Heart left ventricle (tissue), 16 donors: ENCODE data around the gene SH3RF3. TPM values are rescaled to one million over a fixed set of nuclear protein-coding genes. Genes with fewer than 3 reads are reported as not detected.

ENCODE experiments used
- ATAC-seq, 4 donors: fragments of 200-7000 bp; cut with Tn5 transposase; one replicate each; pipeline ENCODE4 v1.9.1; 2020 to 2022; ENCODE audit warnings: moderate library complexity in 4 of 4, mild to moderate bottlenecking in 3 of 4, moderate number of reproducible peaks in 1 of 4
- DNase-seq, 5 donors: peaks; one replicate each; pipeline ENCODE4 v3.0.0-alpha.2; 2020
- H3K27ac ChIP-seq, 12 donors: fragments of 200-600 bp; sonication (generic) in 4 of 12; one replicate each; pipeline versions ENCODE4 v1.5.0 to v1.8.0; 2016 to 2022; ENCODE audit warnings: mild to moderate bottlenecking in 2 of 12
- H3K27me3 ChIP-seq, 9 donors: fragments of 200-600 bp; sonication (generic) in 2 of 9; one replicate each; pipeline versions ENCODE4 v1.5.1 to v1.8.0; 2016 to 2022; ENCODE audit warnings: mild to moderate bottlenecking in 3 of 9
- H3K36me3 ChIP-seq, 9 donors: fragments of 200-600 bp; sonication (generic) in 2 of 9; one replicate each; pipeline versions ENCODE4 v1.5.0 to v1.8.0; 2018 to 2022; ENCODE audit warnings: mild to moderate bottlenecking in 2 of 9
- H3K4me1 ChIP-seq, 12 donors: fragments of 200-600 bp; sonication (generic) in 4 of 12; one replicate each; pipeline versions ENCODE4 v1.5.0 to v1.8.0; 2016 to 2022; ENCODE audit warnings: mild to moderate bottlenecking in 3 of 12
- H3K4me3 ChIP-seq, 12 donors: fragments of 200-600 bp; sonication (generic) in 4 of 12; one replicate each; pipeline versions ENCODE4 v1.5.0 to v1.8.0; 2017 to 2022; ENCODE audit warnings: mild to moderate bottlenecking in 9 of 12, moderate library complexity in 4 of 12
- H3K9me3 ChIP-seq, 12 donors: fragments of 200-600 bp; sonication (generic) in 4 of 12; one replicate each; pipeline versions ENCODE4 v1.5.0 to v1.8.0; 2016 to 2022; ENCODE audit warnings: mild to moderate bottlenecking in 1 of 12
- CTCF ChIP-seq, 12 donors: fragments of 200-600 bp; sonication (generic) in 4 of 12; IDR thresholded peaks; one replicate each; pipeline versions ENCODE4 v1.5.0 to v1.8.0; 2018 to 2022; ENCODE audit warnings: antibody characterized with exemption in 12 of 12, mild to moderate bottlenecking in 5 of 12
- POLR2A ChIP-seq, 2 donors: fragments of 450-650 bp; IDR thresholded peaks; one replicate each; pipeline ENCODE4 v1.6.1; 2017; ENCODE audit warnings: antibody characterized with exemption in 2 of 2, mild to moderate bottlenecking in 2 of 2, moderate library complexity in 2 of 2
- WGBS, 4 donors: extraction: QIAGEN DNeasy Blood & Tissue Kit in 2 of 4; methylation state at CpG; one replicate each; pipeline versions ENCODE4 v1.1.5 to v1.1.7; 2013 to 2018; 5-methylcytosine and 5-hydroxymethylcytosine counted together
- intact Hi-C, 10 donors: fragments of 100-400 bp; cut with DNase I; formaldehyde crosslinking; loops; one replicate each; pipeline versions ENCODE4 v1.11.1 to v1.14.2; 2022
- polyA plus RNA-seq, 2 donors: library from polyadenylated mRNA; stranded (reverse); fragments of 200-250 nt; gene quantifications; one replicate each; pipeline ENCODE4 v1.2.3, GENCODE V29; 2013
- total RNA-seq, 9 donors: library from RNA; depleted of rRNA in 2 of 9; stranded (reverse); fragments of >200 nt in 2 of 9; fragmentation: NEBNext Ultra II Directional in 3 of 9; extraction: Animal tissue kit (Norgen Biotek cat#: 25700) in 3 of 9; gene quantifications; one replicate each; pipeline versions ENCODE4 v1.1.0 to v1.2.4, GENCODE V29; 2016 to 2023
- donor health status: ischemic (EF 13 %, LVEDD 7.1; RV severe dilation, severe dysfunction).
- donor health status: healthy with polysubstance abuse.
- donor health status: DM: no; HTN: yes; CAD: no.
- donor health status: DM: no; HTN: no; CAD: no.
- donor health status: ischemic (EF 25% LVEDD 6.9; RV normal size, moderate dysfunction).
- donor health status: ischemic (EF 25% LVEDD 5.7; RV mildly dilated, moderate dysfunction).
- donor health status: healthy.
- donor health status: DM: yes; HTN: yes; CAD: no.
- donor health status: ischemic (EF 35%, LVEDD 5.7; RV mildly dilated, moderate dysfunction).
- donor health status: nonischemic (EF 11% LVEDD 7.7; RV severe dilation, severe dysfunction).
- donor health status: DM: yes; HTN: yes; CAD: no.
- donor health status: PGD.
- donor health status: ischemic (EF 29% LVEDD 5.4; RV normal size, mild dysfunction).
- donor health status: nonischemic (EF 23%, LVEDD 6.1; RV moderate dilation, normal function).

Gene SH3RF3
- total and polyA plus RNA-seq, 11 donors: 5.2 to 15.7 (median 7.9) TPM

DNA sequence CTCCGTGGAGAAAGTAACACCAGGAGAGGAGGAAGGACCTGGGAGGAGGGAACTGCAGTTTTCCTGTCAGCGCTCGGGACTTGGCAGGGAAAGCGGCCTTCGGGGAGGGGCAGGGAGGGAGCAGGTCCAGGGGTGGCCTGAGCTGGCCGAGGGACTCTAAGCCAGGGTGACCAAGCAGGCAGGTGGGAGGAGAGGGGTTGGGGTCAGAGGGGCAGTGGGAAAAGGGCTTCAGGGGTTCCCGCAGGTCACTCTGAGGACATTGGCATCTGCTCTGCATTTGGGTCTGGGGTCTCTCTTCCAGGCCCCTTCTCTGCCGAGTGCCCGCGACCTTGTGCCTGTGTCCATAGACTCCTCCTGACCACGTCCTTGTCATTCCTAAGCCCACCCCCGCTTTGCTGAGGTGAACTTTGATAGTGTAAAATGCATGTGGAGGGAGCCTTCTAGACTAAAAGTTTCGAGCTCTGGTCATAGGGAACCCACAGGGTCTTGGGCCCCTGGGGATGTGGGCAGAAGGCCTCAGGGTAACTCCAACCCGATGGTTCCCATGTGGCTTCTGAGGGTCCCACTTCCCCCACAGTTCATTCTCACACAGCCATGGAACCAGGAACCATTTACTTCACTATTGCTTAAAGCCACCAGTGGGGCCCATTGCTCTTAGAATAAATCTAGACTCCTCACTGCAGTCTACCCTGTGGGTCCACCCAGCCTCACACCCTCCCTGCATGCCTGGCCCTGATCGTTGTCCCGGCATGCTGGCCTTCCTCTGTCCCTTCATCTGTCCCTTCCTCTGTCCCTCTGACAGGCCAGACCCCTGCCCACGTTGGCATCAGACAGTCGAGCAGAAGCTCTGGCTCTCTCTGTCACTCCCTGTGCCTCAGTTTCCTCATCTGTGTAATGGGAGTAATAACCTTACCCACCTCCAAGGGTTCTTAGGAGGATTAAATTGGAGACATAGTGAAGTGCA, 255.6 kb downstream of the SH3RF3 start:
- Histone ChIP-seq H3K4me1 (peaks cover 7 to 40% (median 26%) of the 10 kb centered on the region in 12 donors), H3K36me3 (no peaks in the 10 kb centered on the region), H3K4me3 (no peak overlapping the region), H3K9me3 (no peaks in the 10 kb centered on the region), H3K27me3 (no peaks in the 10 kb centered on the region), H3K27ac (peak overlapping the region in 1 of 12 donors; percentile 66)
- DNase-seq: peak; percentile 33 to 61 (median 45)
- WGBS, 4 donors: 65 to 72% (median 68%) methylated on average over 18 of the region's 18 CpGs
- TF ChIP-seq POLR2A (IDR thresholded peaks at IDR 0.05): no peak
- no peak for TF ChIP-seq CTCF (IDR thresholded peaks at IDR 0.05)
- peak; percentile 21 to 63 (median 55) for ATAC-seq
- intact Hi-C loops: loop anchor here in 2 of 10 donors (5.0 kb wide), 1 partner anchor 62 kb away; no protein-coding TSS in a partner anchor

DNA sequence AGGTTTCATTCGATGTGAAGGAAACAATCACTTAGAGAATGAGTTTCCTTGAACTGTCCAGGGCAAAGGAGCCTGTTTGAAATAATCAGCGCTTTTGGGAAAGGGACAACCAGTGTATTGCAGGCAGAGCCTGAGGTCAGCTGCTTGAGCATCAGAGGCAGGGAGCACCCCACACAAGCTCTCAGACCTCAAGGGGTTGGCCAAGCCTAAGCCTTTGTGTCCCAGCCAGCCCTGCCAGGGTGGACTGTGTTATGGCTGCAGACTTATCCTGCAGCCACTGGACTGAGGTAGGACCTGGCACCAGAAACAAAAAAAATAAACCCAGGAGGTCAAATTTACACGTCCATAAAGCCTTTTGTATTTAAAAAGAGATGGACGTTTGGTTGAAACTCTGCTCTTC, 256.5 kb downstream of the SH3RF3 start:
- intact Hi-C loops: no loop called here
- ATAC-seq: no peak
- Histone ChIP-seq H3K4me1 (peaks cover 7 to 40% (median 26%) of the 10 kb centered on the region in 12 donors), H3K27ac (no peak overlapping the region), H3K27me3 (no peaks in the 10 kb centered on the region), H3K9me3 (no peaks in the 10 kb centered on the region), H3K36me3 (no peaks in the 10 kb centered on the region), H3K4me3 (no peak overlapping the region)
- peak in 2 of 5 donors; percentile 13 to 32 for DNase-seq
- TF ChIP-seq POLR2A (IDR thresholded peaks at IDR 0.05) (no peak), CTCF (IDR thresholded peaks at IDR 0.05) (no peak)
- WGBS, 4 donors: 69 to 91% (median 76%) methylated on average over 4 of the region's 4 CpGs

DNA sequence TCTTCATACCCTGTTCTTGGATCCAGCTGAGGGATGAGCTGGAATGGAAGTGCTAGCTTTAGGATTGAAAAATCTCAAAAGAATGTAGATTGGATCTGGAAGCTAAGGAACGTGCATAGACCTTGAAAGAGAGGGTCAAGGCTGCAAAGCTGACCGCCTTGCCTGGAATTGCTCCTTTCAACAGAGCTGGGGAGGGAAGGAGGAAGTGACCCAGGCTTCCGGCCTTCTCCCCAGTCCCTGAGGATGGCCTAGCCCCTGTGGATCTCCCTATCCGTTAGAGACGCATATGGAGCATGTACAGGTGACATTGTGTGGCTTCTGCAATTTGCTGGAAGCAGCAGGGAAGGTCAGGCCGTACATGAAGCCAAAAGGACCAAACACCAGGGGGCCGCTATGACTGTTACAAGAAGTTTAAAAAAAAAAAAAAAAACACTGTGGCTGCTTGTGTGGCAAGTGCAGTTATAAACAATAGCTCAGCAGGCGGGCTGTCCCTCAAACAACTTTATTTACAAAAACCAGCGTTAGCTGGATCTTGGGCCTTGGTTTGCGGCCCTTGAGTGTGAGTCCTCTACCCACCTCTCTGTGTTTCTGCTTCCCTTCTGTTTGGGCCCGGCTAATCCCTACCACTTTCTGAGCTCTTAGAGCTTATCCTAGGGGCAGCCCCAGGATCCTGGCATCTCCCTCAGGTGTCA, 257.1 kb downstream of the SH3RF3 start:
- TF ChIP-seq CTCF (IDR thresholded peaks at IDR 0.05) (no peak), POLR2A (IDR thresholded peaks at IDR 0.05) (no peak)

More for the DNA sequence above, 257.1 kb downstream of the SH3RF3 start:
- DNase-seq (peak in 3 of 5 donors; percentile 10 to 19 (median 11)), ATAC-seq (no peak)
- Histone ChIP-seq H3K27me3 (no peaks in the 10 kb centered on the region), H3K36me3 (no peaks in the 10 kb centered on the region), H3K27ac (no peak overlapping the region), H3K9me3 (no peaks in the 10 kb centered on the region), H3K4me3 (no peak overlapping the region), H3K4me1 (peaks cover 7 to 40% (median 26%) of the 10 kb centered on the region in 12 donors)
- WGBS, 4 donors: 78 to 86% (median 82%) methylated on average over 11 of the region's 11 CpGs
- intact Hi-C loops: no loop called here
